ENCODE data around the gene CNOT10. TPM values are rescaled to one million over a fixed set of nuclear protein-coding genes. Genes with fewer than 3 reads are reported as not detected.
A peak's percentile ranks its signal among the peaks of the same experiment; 100 is the strongest.
"Not testable (repeated sequence)": the region's sequence is repeated elsewhere in the genome, so short reads cannot be mapped to it uniquely, and the experiment has no call there.

Gene CNOT10
- polyA plus RNA-seq (ENCODE audit: insufficient read depth in 1 of 5, insufficient read length in 5 of 5, low replicate concordance in 1 of 5) = 10 to 100 TPM; 43.9 to 53.9 (median 52.4) TPM
- long read RNA-seq, donor 1, partial matches to known transcripts = 0 of 5 reads
- long read RNA-seq, donor 1, other reads (novel, unspliced or antisense) = 0 of 5 reads
- long read RNA-seq, donor 2, transcript CNOT10-201 (19 exons, 2,815 nt) = major isoform, 5 of 5 reads
- long read RNA-seq, donor 2, partial matches to known transcripts = 0 of 5 reads
- long read RNA-seq, donor 2, other reads (novel, unspliced or antisense) = 0 of 5 reads
- long read RNA-seq, donor 3, transcript CNOT10-201 (19 exons, 2,815 nt) = major isoform, 5 of 7 reads
- long read RNA-seq, donor 3, partial matches to known transcripts = 0 of 7 reads
- long read RNA-seq, donor 3, other reads (novel, unspliced or antisense) = 0 of 7 reads
- long read RNA-seq, donor 4, partial matches to known transcripts = 0 of 4 reads
- long read RNA-seq, donor 4, other reads (novel, unspliced or antisense) = 0 of 4 reads
- long read RNA-seq, donor 5, transcript CNOT10-201 (19 exons, 2,815 nt) = major isoform, 5 of 12 reads
- long read RNA-seq, donor 5, partial matches to known transcripts = 6 of 12 reads
- long read RNA-seq, donor 5, other reads (novel, unspliced or antisense) = 0 of 12 reads
- long read RNA-seq, donor 6, transcript CNOT10-201 (19 exons, 2,815 nt) = major isoform, 8 of 9 reads
- long read RNA-seq, donor 6, partial matches to known transcripts = 0 of 9 reads
- long read RNA-seq, donor 6, other reads (novel, unspliced or antisense) = 0 of 9 reads
- long read RNA-seq, donor 7, partial matches to known transcripts = 0 of 4 reads
- long read RNA-seq, donor 7, other reads (novel, unspliced or antisense) = 0 of 4 reads
- long read RNA-seq, donor 8, partial matches to known transcripts = 0 of 1 reads
- long read RNA-seq, donor 8, other reads (novel, unspliced or antisense) = 0 of 1 reads

DNA sequence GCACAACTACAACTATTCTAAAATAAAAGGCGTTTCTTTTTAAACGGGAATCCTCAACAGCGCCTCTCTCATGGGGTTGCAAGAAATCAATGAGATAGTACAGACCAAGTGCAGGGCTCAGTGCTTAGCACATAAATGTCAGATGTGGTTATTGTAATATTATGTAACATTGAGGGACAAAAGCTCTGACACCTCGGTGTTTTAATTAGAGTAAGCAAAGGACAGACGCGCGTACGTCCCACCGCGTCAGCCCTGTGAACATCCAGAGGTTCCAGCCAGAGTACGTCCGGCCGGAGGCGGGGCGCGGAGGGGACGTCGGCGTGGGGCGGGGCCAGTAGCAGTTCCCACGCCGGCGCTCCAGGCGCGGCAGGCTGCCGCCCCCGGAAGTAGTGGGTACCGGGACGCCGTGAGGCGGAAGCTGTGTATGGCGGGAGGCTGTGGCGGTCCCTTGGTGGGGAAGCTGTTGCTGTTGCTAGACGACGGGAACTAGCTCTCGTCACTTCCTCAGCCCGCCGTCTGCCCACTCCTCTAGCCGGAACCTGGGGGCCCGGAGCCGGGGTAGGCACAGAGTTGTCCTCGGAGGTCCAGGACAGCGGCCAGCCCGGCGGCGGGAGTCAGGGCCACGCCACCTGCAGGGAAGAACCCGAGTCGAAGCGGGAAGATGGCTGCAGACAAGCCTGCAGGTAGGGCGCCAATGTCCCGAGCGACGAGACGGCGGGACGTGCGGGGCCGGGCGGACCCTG lies at the start of gene CNOT10:
Gene CNOT10, plus strand, starts transcription at position 389 of the 743 bp plus-strand sequence. Its CDS starts 273 bp downstream, at position 662.
- peak; percentile 94 to 95 for DNase-seq

- no peak for DNase-seq
These were observed 44.0 kb upstream of the CNOT10 start for GRCh38 chr3:32640939-32641338.

- DNase-seq = peak; percentile 92 to 93
These were observed 43.6 kb upstream of the CNOT10 start for GRCh38 chr3:32641356-32641755.

DNA sequence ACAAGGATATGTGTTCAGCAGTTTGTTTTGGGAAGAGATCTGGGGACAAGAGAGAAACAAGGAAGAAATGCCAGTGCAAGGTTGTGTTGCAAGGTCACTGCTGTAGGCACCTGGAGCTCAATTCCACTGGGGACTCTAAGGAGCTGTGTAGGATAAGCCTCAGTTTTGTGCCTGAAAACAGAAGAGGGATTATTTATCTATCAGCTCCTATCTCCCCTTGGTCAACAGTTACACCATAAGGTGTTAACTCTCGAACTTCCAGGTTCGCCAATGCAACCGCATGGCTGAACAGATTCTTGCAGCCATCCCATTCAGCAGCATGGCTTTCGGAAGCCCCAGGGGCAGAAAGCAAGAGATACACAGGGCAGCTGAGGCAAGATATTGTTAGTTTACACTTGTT lies 41.6 kb upstream of the CNOT10 start:
- no peak for DNase-seq

DNA sequence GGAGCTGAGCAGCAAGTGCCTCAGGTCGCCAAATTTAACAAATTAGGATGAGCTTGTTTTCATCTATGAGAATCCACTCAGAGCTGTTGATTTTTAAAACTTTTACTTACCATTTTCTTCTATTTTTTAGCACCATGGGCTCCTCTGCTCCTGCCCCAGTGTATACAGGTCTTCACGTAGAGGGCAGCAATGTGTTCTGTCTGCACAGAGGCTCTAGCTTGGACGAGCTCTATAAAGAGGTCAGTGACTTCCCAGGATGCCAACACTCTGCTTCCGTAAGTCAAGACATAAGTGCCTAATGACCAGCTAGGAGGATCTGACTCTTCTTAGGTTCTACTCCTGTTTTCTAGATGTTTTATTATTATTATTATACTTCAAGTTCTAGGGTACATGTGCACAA lies 41.2 kb upstream of the CNOT10 start:
- no peak for DNase-seq

DNA sequence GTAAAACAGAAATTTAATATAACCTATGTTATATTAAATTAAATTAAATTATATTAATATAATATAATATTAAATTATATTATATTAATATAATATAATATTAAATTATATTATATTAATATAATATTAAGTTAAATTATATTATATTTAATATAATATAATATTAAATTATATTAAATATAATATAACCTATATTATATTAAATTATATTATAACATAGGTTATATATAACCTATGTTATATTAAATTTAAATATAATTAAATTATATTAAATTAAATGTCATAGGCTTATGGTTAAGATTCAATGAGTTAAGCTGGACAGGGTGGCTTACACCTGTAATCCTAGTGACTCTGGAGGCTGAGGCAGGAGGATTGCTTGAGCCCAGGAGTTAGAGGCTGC lies 40.6 kb upstream of the CNOT10 start:
- no peak for DNase-seq

- DNase-seq = no peak
These were observed 38.2 kb upstream of the CNOT10 start for GRCh38 chr3:32646761-32647160.

GRCh38 chr3:32652337-32653100 lies 32.5 kb upstream of the CNOT10 start:
- DNase-seq = not testable (repeated sequence)

DNA sequence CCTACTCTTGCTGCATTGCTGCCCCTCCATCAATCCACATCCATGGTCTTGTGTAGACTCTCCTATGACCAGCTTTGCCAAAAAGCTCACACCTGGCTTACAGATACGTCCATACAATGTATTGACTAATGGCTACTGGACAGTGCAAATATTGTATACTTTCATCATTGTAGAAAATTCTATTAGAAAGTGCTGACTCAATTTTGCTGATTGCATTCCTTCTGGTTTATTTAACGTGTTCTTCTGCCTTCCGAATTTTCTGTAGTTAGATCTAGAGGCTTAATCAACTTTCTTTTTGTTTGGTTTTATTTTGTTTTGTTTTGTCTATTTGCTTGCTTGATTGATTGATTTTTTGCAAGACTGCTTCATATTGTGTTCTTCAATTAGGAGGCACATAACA lies 29.8 kb upstream of the CNOT10 start:
- no peak for DNase-seq

DNA sequence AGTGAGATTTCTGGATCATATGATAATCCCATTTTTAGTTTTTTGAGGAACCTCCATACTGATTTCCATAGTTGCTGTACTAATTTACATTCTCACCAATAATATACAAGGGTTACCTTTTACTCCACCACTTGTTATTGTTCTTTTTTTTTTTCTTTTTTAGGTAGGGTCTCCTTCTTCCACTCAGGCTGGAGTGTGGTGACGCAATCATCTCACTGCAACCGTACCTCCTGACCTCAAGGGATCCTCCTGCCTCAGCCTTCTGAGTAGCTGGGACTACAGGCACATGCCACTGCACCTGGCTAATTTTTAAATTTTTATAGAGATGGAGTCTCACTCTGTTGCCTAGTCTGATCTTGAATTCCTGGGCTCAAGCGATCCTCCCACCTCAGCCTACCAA lies 24.4 kb upstream of the CNOT10 start:
- no peak for DNase-seq

DNA sequence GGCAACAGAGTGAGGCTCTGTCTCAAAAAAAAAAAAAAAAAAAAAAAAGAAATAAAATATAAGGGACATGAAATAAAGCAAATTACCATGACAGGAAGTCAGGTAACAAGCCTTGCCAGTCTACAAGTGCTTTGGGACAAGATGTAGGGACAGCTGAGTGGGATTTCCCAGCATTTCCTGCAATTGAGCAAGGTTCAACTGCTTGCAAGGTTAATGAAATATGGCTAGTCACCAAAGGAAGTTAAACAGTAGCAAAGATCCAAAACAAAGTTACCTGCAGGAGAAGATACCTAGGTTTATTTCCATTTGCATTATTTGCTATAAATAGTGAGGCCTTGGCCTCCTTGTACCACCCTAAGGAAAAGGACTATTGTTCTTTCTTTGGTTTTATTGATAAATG lies 22.3 kb upstream of the CNOT10 start:
- DNase-seq = no peak

DNA sequence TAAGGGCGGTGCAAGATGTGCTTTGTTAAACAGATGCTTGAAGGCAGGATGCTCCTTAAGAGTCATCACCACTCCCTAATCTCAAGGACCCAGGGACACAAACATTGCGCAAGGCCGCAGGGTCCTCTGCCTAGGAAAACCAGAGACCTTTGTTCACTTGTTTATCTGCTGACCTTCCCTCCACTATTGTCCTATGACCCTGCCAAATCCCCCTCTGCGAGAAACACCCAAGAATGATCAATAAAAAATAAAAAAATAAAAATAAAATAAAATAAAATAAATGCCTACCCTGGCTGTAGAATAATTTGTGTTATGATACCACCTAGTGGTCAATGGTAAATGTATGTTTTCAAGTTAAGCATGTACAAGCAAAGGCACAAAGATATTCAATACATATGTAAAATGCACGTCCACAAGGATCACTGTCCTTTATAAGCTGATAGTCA lies 20.3 kb upstream of the CNOT10 start:
- peak in 1 of 2 donors; percentile 41 for DNase-seq

GRCh38 chr3:32667072-32667582 lies 17.9 kb upstream of the CNOT10 start:
- DNase-seq = no peak

DNA sequence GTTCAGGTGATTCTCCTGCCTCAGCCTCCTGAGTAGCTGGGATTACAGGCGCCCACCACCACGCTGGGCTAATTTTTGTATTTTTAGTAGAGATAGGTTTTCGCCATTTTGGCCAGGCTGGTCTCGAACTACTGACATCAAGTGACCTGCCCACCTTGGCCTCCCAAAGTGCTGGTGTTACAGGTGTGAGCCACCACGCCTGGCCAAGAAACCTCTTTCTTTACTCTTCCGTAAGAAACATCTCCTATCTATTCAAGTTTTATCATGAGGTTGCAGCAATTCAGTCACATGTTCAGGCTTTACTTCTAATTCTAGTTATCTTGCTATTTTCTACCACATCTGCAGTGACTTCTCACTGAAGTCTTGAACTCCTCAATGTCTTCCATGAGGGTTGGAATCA lies 15.8 kb upstream of the CNOT10 start:
- not testable (repeated sequence) for DNase-seq

GRCh38 chr3:32673730-32674129 lies 11.3 kb upstream of the CNOT10 start:
- DNase-seq = not testable (repeated sequence)

DNA sequence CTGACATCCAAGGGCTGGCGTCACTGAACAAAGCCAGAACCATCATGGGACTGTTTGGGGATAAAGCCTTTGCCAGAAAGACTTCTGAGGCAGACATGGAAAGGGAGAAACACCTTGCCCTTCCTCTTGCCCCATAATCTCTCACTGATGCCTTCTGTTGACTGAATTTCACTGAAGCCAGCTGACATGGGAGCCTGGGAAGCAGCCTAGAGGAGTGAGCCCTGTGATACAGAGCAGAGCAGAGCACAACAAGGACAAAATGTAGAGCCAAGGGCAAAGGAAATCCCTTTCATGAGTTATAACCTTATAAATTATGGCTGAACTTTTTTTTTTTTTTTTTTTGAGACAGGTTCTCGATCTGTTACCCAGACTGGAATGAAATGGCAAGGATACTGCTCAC lies 9.8 kb upstream of the CNOT10 start:
- no peak for DNase-seq

- no peak for DNase-seq
These were observed 9.3 kb upstream of the CNOT10 start for GRCh38 chr3:32675650-32676049.

- no peak for DNase-seq
These were observed 3.2 kb upstream of the CNOT10 start for GRCh38 chr3:32681811-32682210.

GRCh38 chr3:32684029-32684799 lies 774 bp upstream of the CNOT10 start:
- DNase-seq = no peak

Measured in right lung (tissue), 10 donors.